K562 (cell line): ENCODE data around the gene BATF. TPM values are rescaled to one million over a fixed set of nuclear protein-coding genes. Genes with fewer than 3 reads are reported as not detected.
"Not testable (repeated sequence)": the region's sequence is repeated elsewhere in the genome, so short reads cannot be mapped to it uniquely, and the experiment has no call there.

ENCODE experiments used
- ATAC-seq: fragments of 200-7000 bp; cut with Tn5 transposase; 3 replicates; pipeline ENCODE4 v1.9.1; 2020; ENCODE audit warnings: moderate library complexity
- BruUV-seq: library from RNA; stranded (reverse); fragments of 400-500 nt; replicated peaks from 2 replicates; lab custom pipeline; 2021; lab: Mats Ljungman, UMichigan
- CTCF ChIA-PET: fragments of 300-600 bp; formaldehyde crosslinking; extraction: SDS; loops from one replicate; lab custom pipeline; 2021; ENCODE audit warnings: low intra/inter-chr PET ratio; lab: Yijun Ruan, JAX
- POLR2A ChIA-PET: fragments of 300-600, 350-650 bp; sonication (Branson Sonifier 250); formaldehyde crosslinking; extraction: SDS; loops from one replicate; lab custom pipeline; 2021; ENCODE audit warnings: antibody characterized with exemption, inconsistent platforms; lab: Yijun Ruan, JAX
- DNase-seq, 4 experiments: peaks; one replicate each; pipeline versions ENCODE4 v3.0.0 to v3.0.0-alpha.2; 2011 to 2018; ENCODE audit warnings: low spot score in 3 of 4, mixed read lengths in 3 of 4; ENCODE audit errors: extremely low read depth in 1 of 4
- FAIRE-seq: peaks from 2 replicates; lab custom pipeline; 2011; peaks lifted over from hg19 to GRCh38; lab: Jason Lieb, UNC
- H2AFZ ChIP-seq: 2 replicates; pipeline ENCODE4 v1.6.0; 2011; ENCODE audit warnings: low read depth, low read length, control low read depth, inconsistent platforms
- H3K27ac ChIP-seq: fragments of 200-600 bp; 3 replicates; pipeline ENCODE4 v1.8.0; 2011; ENCODE audit warnings: low read depth, mild to moderate bottlenecking, control low read depth, inconsistent platforms, low read length, moderate library complexity, mixed read lengths; ENCODE audit errors: extremely low read depth
- H3K27me3 ChIP-seq, 2 experiments: fragments of 300-600 bp in 1 of 2; 2 replicates in 1 of 2; 3 replicates in 1 of 2; pipeline versions ENCODE4 v1.6.0 to v1.8.0; 2011; ENCODE audit warnings: inconsistent platforms in 2 of 2, low read length in 2 of 2, mild to moderate bottlenecking in 1 of 2, mixed read lengths in 1 of 2, moderate library complexity in 1 of 2; ENCODE audit not compliant: control insufficient read depth in 2 of 2, insufficient read depth in 2 of 2
- H3K36me3 ChIP-seq: fragments of 300-600 bp; 3 replicates; pipeline ENCODE4 v1.8.0; 2011; ENCODE audit warnings: mild to moderate bottlenecking, low read length, inconsistent platforms; ENCODE audit not compliant: control insufficient read depth, insufficient read depth
- H3K4me1 ChIP-seq, 2 experiments: fragments of 200-600 bp in 1 of 2; replicated peaks in 1 of 2; 2 replicates in 1 of 2; 3 replicates in 1 of 2; pipeline versions ENCODE4 v1.5.1 to v1.8.0; 2011; ENCODE audit warnings: inconsistent platforms in 2 of 2, low read length in 2 of 2, mild to moderate bottlenecking in 1 of 2, mixed read lengths in 1 of 2, moderate library complexity in 1 of 2; ENCODE audit not compliant: control insufficient read depth in 2 of 2, insufficient read depth in 2 of 2
- H3K4me2 ChIP-seq: 2 replicates; pipeline ENCODE4 v1.6.1; 2011; ENCODE audit warnings: low read length, control low read depth, inconsistent platforms, mixed read lengths; ENCODE audit not compliant: insufficient read depth
- H3K4me3 ChIP-seq: fragments of 200-600 bp; sonication (generic), shearing (Covaris generic); 2 replicates; pipeline ENCODE4 v1.5.1; 2016; ENCODE audit warnings: control low read depth, inconsistent platforms
- H3K79me2 ChIP-seq: fragments of 200-600 bp; 3 replicates; pipeline ENCODE4 v1.8.0; 2011; ENCODE audit warnings: low read length, inconsistent platforms; ENCODE audit not compliant: control insufficient read depth, insufficient read depth
- H3K9ac ChIP-seq, 2 experiments: 2 replicates each; pipeline versions ENCODE4 v1.6.0 to v1.6.1; 2011; ENCODE audit warnings: low read depth in 2 of 2, low read length in 2 of 2, control low read depth in 1 of 2, inconsistent platforms in 1 of 2, mild to moderate bottlenecking in 1 of 2, mixed read lengths in 1 of 2; ENCODE audit not compliant: insufficient read depth in 1 of 2
- H3K9me1 ChIP-seq: one replicate; pipeline ENCODE4 v1.6.0; 2011; ENCODE audit warnings: inconsistent platforms, mild to moderate bottlenecking, low read length, moderate library complexity; ENCODE audit not compliant: control insufficient read depth, insufficient read depth
- H3K9me3 ChIP-seq: replicated peaks from 2 replicates; pipeline ENCODE4 v1.5.1; 2011; ENCODE audit warnings: low read depth, low read length, inconsistent platforms; ENCODE audit not compliant: control insufficient read depth, insufficient read depth
- H4K20me1 ChIP-seq: replicated peaks from 2 replicates; pipeline ENCODE4 v1.6.1; 2011; ENCODE audit warnings: low read length, inconsistent platforms, mixed read lengths; ENCODE audit not compliant: control insufficient read depth, insufficient read depth
- ELF1 ChIP-seq: fragments of 200-800 bp; sonication (Bioruptor generic); IDR thresholded peaks from 2 replicates; pipeline ENCODE4 v1.6.1; 2016; ENCODE audit warnings: missing genetic modification characterization, missing compliant biosample characterization
- ELF2 ChIP-seq: fragments of 250-450 bp; sonication (Bioruptor Pico); IDR thresholded peaks from 2 replicates; pipeline ENCODE4 v1.5.0; 2021; ENCODE audit warnings: mild to moderate bottlenecking
- L3MBTL2 ChIP-seq: fragments of 450-650 bp; IDR thresholded peaks from 2 replicates; pipeline ENCODE4 v1.6.1; 2016; ENCODE audit warnings: mild to moderate bottlenecking, moderate library complexity
- ZBTB7A ChIP-seq: IDR thresholded peaks from 2 replicates; pipeline ENCODE4 v1.6.1; 2011; ENCODE audit warnings: low read depth, mild to moderate bottlenecking, low read length, moderate library complexity, borderline replicate concordance; ENCODE audit not compliant: control insufficient read depth
- WGBS: fragments of 100-300 bp; shearing (Covaris generic); methylation state at CpG from one replicate; pipeline ENCODE4 v1.1.6; 2016; ENCODE audit warnings: low coverage, mixed read lengths; ENCODE audit not compliant: insufficient coverage; ENCODE audit errors: missing lambda C conversion rate; 5-methylcytosine and 5-hydroxymethylcytosine counted together
- in situ Hi-C: fragments of 300-500 bp; cut with MboI; formaldehyde crosslinking; loops from 4 replicates; pipeline ENCODE4 v1.15.0; 2018; ENCODE audit warnings: inconsistent platforms, mixed read lengths
- intact Hi-C: fragments of 100-400 bp; cut with micrococcal nuclease; formaldehyde crosslinking; loops from 2 replicates; pipeline ENCODE4 v1.14.2; 2022
- polyA plus RNA-seq, 8 experiments: library from polyadenylated mRNA; depleted of rRNA in 4 of 8; stranded (reverse) in 5 of 8; unstranded in 3 of 8; fragments of >200 nt; fragmentation: Nextera tagmentation in 2 of 8; fragmentation: Illumina TruSeq in 1 of 8; extraction: Ambion mirVana in 2 of 8; extraction: Trizol in 1 of 8; gene quantifications; 2 replicates each; pipeline versions ENCODE4 v1.2.1 to v1.2.3, GENCODE V29; 2011 to 2014; ENCODE audit warnings: inconsistent platforms in 1 of 8, missing spikeins in 1 of 8
- total RNA-seq, 7 experiments: library from RNA; depleted of rRNA in 6 of 7; stranded (reverse); fragments of >200 nt in 6 of 7; fragmentation: Illumina TruSeq in 2 of 7; extraction: Trizol in 2 of 7; gene quantifications; 2 replicates each; pipeline versions ENCODE4 v1.2.1 to v1.2.3, GENCODE V29; 2011 to 2021; ENCODE audit warnings: low replicate concordance in 1 of 7
- TF ChIP-seq, protein P1 (sequence below): fragments of 200-800 bp; sonication (Bioruptor generic); IDR thresholded peaks from 2 replicates; pipeline ENCODE4 v1.6.1; 2017; ENCODE audit warnings: missing genetic modification characterization, missing compliant biosample characterization
- TF ChIP-seq, protein P2 (sequence below): sonication (generic); formaldehyde crosslinking; IDR thresholded peaks from 2 replicates; pipeline ENCODE4 v1.9.0; 2022; ENCODE audit warnings: mild to moderate bottlenecking, missing genetic modification reagents
- TF ChIP-seq, protein P3 (sequence below): sonication (generic); formaldehyde crosslinking; IDR thresholded peaks from 2 replicates; pipeline ENCODE4 v1.5.0; 2020; ENCODE audit warnings: missing genetic modification reagents
- TF ChIP-seq, protein P4 (sequence below): sonication (generic); formaldehyde crosslinking; IDR thresholded peaks from 2 replicates; pipeline ENCODE4 v1.8.0; 2022; ENCODE audit warnings: missing genetic modification reagents, mild to moderate bottlenecking, moderate library complexity, borderline replicate concordance

The BATF gene
- total and polyA plus RNA-seq, 9 of the 15 experiments (the other 6 are each of a cell fraction or from before 2014, with no cell fraction given), result 0.13 to 2.1 (median 0.55) TPM; not detected in 2

DNA sequence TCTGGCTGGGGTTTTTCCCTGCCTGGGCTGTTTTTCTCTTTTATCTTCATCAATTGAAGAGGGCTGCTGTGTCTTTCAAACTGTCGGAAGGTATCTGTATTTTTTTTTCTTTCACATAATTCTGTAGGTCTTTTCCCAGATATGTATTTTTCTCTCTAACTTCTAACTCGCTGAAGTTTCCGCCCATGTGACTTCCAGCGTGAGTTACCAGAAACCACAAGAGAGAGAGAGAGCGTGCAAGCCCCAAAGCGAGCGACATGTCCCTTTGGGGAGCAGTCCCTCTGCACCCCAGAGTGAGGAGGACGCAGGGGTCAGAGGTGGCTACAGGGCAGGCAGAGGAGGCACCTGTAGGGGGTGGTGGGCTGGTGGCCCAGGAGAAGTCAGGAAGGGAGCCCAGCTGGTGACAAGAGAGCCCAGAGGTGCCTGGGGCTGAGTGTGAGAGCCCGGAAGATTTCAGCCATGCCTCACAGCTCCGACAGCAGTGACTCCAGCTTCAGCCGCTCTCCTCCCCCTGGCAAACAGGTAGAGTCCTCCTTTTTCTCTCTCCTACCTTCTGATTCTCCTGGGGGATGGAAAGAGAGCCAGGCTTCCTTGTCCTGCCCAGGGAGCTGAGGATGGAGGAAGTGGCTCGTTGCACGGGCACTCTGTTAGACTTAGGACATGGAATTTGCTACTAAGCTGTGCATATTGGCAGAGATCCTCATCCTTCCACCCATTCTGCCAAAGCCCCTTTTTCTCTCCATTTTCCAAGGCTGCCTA is at the start of gene BATF (continued):
- TF ChIP-seq, protein P1, sequence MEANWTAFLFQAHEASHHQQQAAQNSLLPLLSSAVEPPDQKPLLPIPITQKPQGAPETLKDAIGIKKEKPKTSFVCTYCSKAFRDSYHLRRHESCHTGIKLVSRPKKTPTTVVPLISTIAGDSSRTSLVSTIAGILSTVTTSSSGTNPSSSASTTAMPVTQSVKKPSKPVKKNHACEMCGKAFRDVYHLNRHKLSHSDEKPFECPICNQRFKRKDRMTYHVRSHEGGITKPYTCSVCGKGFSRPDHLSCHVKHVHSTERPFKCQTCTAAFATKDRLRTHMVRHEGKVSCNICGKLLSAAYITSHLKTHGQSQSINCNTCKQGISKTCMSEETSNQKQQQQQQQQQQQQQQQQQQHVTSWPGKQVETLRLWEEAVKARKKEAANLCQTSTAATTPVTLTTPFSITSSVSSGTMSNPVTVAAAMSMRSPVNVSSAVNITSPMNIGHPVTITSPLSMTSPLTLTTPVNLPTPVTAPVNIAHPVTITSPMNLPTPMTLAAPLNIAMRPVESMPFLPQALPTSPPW, result peak; percentile 25; the same call in 1 of the 2 replicates
- TF ChIP-seq, protein P2, sequence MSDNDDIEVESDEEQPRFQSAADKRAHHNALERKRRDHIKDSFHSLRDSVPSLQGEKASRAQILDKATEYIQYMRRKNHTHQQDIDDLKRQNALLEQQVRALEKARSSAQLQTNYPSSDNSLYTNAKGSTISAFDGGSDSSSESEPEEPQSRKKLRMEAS, result peak; percentile 49
- TF ChIP-seq, protein P3, sequence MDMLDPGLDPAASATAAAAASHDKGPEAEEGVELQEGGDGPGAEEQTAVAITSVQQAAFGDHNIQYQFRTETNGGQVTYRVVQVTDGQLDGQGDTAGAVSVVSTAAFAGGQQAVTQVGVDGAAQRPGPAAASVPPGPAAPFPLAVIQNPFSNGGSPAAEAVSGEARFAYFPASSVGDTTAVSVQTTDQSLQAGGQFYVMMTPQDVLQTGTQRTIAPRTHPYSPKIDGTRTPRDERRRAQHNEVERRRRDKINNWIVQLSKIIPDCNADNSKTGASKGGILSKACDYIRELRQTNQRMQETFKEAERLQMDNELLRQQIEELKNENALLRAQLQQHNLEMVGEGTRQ (CRISPR knock-in tag), result peak; percentile 52
- TF ChIP-seq L3MBTL2, result 0 out of 2 replicates have a peak, but pooled peaks have one; percentile 15
- TF ChIP-seq, protein P4, sequence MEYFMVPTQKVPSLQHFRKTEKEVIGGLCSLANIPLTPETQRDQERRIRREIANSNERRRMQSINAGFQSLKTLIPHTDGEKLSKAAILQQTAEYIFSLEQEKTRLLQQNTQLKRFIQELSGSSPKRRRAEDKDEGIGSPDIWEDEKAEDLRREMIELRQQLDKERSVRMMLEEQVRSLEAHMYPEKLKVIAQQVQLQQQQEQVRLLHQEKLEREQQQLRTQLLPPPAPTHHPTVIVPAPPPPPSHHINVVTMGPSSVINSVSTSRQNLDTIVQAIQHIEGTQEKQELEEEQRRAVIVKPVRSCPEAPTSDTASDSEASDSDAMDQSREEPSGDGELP, result peak; percentile 44; the same call in 1 of the 2 replicates
- TF ChIP-seq ZBTB7A, result no peak
- 0 out of 2 replicates have a peak, but pooled peaks have one; percentile 32 for TF ChIP-seq ELF2
- 0 out of 2 replicates have a peak, but pooled peaks have one; percentile 45 for TF ChIP-seq ELF1 (tag)
- TF ChIP-seq, all 486 proteins: peak for 14

DNA sequence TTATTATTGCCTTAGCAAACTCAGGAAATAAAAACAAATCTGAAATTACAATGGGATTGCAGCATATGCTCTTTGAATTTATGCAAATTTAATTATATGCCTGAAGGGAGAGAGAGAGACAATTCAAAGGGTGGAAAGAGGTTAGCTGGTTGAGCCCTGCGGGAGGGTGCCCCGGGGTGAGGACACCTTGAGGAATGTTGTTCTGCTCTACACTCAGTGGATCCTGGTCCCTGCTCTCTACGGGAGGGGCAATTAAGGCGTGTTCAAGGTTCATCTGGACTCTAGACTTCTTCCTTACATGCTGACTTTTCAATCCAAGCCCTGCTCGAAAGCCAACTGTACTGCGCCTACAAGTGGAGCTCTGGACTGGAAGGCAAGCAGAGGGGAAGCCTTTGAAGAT is 48.1 kb upstream of the BATF start:
- H3K9me1 ChIP-seq, H3K4me2 ChIP-seq, H3K9ac ChIP-seq, H3K79me2 ChIP-seq, H3K27ac ChIP-seq, H2AFZ ChIP-seq, in situ Hi-C loops, CTCF ChIA-PET, BruUV-seq, H4K20me1 ChIP-seq, H3K4me3 ChIP-seq, FAIRE-seq, H3K9me3 ChIP-seq, ATAC-seq, H3K36me3 ChIP-seq, POLR2A ChIA-PET, intact Hi-C loops, H3K4me1 ChIP-seq, DNase-seq: not testable (repeated sequence)
- peaks cover 0 to 18% of the 10 kb centered on the region in 2 experiments; a peak in 3 of 5 replicates for H3K27me3 ChIP-seq
- 4% methylated on average over 6 of the region's 6 CpGs for WGBS
